Hematopoietic multipotent progenitor cell treated with erythropoietin and hydrocortisone succinate and interleukin-3 and kit ligand, for 15 days (in vitro differentiated cells): Measurements from ENCODE around the gene CRHR2.
"Not testable (repeated sequence)": the region's sequence is repeated elsewhere in the genome, so short reads cannot be mapped to it uniquely, and the experiment has no call there.

Source experiments
- DNase-seq: peaks from one replicate; pipeline ENCODE4 v3.0.0-alpha.2; 2015; ENCODE audit warnings: low spot score

The CRHR2 gene

DNA sequence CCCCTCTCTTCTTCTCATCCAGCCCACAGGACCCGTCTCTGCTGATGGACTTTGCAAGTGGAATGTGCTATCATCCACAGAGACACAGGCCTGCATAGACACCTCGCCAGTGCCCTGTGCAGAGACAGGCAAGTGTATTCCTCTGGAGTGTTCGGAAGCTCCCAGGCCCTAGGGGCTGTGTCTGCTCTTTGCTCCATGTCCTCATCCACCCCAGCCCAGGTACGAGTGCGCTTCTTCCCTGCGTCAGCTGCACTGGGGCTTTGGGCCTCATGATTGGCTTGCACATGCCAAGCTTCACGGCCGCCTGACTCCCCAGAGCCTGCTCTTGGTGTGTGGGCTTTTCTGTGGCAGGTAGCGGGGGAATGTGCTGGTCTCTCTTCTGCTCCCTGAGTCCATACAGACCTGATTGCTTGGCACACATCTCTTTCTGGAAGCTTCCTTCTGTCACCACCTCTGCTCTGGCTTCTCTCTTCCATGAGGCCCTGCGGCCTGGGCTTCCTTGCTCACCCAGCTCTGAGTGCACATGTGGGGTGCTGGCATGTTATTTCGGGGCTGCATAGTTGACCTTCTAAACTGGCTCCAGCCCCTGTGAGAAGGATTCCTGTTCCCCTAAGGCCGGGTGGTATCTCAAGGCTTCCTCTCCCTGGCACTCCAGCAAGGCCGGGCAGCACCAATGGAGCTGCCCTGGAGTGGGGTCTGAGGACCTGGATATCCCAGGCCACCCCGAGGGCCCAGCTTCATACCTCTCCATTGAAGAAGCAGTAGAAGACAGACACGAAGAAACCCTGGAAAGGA, 27.8 kb downstream of the CRHR2 start:
- DNase-seq = no peak

DNA sequence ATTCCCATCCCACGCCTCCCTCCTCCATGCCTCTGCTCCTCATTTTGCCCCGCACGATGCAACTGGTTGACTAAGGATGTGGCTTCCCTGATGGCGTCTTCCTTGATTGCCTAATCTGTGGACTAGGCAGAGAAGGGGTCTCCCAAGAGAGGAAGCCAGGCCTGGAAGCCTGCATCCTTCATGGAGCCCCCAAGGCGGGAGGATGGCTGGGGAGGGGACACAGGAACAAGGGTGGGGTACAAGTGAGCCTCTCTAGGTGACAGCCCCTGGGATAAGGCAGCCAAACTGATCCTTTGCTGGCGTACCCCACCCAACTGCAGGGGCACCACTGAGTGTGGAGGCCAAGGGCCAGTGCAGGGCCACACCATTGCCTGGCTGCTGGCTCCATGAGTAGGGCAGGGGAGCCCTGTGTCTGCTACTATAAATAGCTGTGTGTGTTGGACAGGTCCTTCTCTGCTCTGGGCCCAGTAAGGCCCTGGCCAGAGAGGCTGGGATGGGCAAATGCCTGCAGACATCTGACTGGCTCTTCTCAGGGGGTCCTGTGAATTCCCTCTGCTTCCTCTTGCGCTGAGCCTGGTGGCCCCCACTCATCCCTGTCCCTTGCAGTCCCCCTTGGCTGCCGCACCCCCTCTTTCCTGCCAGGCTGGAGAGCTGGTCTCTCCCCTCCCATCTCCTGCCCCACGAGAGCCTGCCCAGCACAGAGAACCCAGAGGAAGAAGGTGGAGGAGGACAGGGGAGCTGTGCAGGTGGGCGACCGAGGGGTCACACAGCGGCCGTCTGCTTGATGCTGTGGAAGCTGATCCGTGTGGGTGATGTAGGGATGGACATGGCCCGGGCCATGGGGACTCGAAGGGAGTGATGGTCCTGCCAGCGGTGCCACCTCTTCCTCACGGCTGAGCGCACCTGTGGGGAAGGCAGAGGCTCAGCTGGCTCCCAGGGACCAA, 29.3 kb downstream of the CRHR2 start:
- no peak for DNase-seq

DNA sequence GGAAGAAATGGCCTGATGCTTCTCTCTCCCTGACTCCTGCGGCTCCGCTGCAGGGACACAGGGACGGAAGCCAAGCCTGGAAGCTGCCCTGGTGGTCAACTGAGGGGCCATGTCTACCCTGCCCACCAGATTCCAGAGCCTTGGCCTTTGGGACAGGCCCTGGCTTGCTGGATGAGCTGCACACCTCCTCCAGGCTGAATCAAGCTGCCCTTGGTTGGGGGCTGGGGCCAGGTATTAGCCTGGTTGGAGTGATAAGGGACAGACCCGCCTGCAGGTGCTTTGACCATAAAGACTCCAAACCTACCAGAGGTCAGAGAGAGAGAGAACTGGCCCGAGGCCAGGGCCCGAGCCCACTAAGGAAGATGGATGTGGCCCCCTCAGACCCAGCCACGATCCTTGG, 30.1 kb downstream of the CRHR2 start:
- no peak for DNase-seq

DNA sequence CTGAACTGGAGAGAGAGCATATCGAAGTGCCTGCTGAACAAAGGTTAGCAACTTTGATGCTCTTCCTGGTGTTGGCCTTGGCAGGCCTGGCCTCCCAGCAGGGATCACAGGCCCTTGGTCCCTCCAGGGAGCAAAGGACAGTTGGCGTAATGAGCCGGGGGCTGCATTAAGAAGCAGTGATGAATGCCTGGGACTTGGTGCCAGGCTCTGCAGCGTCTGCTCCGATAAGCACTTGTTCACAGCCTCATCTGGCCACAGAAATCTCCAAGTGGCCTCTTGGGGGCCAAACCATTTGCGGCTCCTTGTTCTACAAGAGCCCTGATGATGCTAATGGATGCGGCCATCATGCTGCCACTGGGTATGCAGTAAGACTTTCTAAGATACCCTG, 31.8 kb downstream of the CRHR2 start:
- no peak for DNase-seq

DNA sequence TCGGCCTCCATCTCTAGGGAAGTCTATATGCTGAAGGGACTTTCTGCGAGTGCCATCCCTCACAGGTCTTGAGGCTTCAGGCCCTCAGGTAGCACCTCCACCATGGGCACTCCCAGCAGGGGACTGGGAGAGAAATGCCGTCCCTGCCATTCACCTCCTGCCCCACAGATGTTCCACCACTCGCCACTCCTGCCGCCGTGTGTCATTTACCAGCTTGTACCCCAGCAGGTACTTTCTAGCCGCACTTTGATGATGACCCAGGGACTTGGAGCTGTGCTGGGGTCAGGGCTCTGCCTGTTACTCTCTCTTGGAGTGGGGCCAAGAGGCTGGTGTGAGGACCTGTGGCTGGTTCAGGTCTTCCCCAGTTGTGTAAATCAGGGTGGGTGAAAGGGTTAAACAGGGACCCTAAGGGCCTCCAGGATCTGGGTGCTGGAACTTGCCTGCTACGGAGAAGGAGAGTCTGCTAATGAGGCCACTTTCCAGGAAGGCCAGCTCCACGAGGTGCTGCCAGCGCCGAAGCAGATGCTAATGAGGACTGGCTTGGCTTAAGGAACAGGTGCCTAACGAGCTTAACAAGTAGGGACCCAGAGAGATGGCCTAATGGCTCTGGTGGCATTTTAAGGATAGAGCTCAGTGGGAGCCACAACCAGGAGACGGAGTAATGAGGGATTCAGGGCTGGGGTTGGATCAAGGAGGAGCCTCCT, 32.4 kb downstream of the CRHR2 start:
- DNase-seq = no peak

DNA sequence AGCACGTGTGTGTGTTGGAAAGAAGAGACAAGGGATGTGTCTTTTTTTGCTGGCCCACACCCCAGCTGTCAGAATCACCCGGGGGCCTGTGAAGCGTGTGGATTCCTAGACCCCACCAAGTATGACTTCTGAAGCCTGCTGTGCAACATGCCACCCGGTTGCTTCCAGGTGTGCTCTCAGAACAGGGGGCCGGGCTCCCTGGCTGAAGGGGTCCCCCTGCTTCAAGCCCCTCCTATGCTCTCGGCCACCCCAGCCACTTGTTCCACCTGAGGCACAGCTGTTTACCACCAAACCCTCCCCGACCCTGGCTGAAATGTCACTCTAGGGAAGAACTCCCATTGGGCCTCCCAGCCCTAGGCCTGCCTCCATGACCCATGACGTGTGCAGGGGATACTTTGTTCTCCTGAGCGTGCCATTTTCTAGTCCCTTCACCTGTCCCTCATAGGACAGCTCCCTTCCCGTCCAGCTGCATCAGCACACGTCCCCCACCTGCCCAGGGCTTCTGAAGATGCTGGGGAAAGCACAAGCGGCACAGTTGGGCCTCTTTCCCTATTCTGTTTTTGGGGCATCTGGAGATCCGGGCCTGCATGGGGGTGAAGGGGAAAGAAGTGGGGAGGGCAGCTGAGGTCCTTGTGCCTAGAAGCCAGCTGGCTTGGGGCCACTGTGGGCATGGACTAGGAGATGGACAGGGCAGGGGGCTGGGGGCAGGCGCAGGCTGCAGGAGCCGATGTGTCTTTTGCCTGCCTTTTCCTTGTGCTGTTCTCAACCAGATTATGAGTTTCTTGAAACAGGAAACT, 33.3 kb downstream of the CRHR2 start:
- no peak for DNase-seq

DNA sequence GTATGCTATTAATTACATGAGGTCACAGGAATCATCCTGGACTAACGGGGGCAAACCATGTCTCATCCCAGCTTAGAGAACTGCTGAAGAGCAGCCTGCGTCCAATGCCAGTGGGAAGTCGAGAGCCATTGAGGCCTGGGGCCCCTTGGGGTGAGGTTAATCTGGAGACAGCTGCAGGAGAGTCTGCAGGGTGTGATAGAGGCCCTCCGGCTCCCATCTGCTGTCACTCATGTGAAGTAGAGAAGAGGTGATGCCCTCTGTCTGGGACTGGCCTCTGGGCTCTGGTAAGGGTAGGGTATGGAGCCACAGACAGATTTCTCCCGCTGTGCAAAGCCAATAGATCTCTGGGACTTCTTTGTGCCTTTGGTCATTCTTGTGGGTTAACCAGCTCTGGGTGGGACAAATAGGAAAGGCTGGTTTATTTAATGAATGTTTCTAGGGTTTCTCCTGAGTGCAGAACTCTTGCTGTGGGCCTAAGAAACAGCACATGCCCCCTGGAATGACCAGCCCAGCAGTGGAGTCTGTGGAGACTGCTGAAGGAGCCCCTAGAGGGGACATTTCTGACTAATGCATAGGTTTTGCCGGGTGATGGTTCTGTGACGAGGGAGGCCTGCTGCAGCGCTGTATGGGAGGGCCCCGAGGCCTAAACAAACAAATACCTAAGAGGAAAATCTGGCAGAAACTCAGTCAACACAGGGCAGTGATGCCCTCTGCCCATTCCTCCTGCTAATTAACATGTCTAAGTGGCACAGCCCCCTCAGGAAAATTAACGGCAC, 34.5 kb downstream of the CRHR2 start:
- DNase-seq = no peak

DNA sequence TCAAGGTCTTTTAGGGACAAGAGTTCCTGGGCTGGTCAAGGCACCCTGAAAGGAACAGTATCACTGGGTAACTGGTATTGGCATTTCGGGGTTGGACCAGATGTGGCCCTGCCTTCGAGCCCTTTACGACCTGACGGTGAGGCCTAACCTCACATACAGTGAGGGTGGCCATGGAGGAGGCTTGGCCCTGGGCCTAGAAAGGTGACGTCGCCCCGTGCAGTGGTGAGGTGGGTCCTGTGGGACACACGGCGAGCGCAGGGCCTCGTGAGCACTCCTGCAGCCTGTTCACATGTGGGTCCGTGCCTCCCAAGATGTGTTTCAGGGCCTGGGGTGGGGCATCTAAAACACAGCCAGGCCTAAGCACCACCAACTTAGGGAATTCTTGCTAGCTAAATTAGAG, 36.1 kb downstream of the CRHR2 start:
- DNase-seq = no peak

DNA sequence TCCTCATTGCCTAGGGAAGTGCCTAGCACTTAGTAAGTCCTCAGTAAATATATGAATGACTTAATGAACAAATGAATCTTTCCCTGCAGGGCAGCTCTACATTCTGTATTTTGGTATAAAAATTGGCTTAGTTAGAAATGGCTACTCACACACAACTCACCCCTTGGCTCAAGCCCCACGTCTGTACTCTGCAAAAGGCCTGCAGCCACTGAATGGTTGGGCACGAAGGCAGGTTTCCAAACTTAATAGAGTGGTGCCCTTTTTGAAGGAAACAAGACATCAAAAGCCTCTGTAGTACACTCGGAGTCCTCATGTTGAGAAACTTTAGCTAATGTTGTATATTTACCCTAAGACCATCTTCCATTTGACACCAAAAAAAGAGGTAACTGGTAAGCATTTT, 36.6 kb downstream of the CRHR2 start:
- DNase-seq = no peak

DNA sequence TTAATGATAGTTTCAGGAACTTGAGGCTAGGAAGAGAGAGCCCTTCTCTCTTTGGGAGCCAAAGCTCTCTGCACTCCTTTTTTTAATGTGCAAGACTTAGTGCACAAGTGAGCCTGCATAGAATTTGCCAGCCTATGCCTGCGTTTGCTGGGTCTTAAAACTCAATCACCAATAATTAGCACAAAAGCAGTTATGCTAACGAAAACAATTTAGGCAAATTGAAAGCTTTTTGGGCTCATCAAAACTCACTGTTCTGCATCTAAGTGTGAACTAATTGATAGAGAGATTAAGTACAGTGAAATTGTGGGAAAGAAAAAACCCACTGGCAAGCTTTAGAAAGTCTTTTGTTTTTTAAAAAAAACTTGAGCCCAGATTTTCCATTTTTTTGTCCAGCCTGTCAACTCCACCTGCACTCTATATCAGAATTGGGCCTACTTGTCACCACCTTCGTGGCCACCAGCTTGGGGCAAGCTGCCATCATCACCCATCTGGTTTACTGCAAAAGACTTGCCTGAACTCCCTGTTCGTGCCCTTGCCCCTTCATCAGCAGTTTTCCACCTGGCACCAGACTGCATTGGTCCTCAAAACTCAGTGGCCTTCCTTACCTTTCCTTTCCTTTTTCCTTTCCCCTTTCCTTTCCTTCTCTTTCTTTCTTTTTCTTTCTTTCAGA, 37.8 kb downstream of the CRHR2 start:
- no peak for DNase-seq

DNA sequence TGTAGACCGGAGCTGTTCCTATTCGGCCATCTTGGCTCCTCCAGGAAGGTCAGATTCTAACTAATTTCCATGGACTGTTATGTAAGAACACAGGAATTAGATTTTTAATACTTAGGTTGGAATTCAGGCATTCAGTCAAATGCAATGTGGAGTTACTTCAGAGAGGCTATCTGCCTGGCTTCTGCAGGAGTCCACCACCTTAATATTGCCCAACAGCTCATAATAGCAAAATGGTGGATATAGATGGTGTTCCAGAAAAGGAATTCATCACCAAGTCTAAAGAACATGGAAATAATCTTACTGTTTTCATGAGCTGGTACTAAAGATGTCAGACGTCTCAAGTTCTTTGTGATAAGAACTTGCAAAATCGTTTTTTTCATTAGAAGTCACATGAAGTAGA, 39.5 kb downstream of the CRHR2 start:
- no peak for DNase-seq

DNA sequence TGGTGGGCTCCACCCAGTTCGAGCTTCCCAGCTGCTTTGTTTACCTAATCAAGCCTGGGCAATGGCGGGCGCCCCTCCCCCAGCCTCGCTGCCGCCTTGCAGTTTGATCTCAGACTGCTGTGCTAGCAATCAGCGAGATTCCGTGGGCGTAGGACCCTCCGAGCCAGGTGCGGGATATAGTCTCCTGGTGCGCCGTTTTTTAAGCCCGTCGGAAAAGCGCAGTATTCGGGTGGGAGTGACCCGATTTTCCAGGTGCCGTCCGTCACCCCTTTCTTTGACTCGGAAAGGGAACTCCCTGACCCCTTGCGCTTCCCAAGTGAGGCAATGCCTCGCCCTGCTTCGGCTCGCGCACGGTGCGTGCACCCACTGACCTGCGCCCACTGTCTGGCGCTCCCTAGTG, 39.9 kb downstream of the CRHR2 start:
- not testable (repeated sequence) for DNase-seq

DNA sequence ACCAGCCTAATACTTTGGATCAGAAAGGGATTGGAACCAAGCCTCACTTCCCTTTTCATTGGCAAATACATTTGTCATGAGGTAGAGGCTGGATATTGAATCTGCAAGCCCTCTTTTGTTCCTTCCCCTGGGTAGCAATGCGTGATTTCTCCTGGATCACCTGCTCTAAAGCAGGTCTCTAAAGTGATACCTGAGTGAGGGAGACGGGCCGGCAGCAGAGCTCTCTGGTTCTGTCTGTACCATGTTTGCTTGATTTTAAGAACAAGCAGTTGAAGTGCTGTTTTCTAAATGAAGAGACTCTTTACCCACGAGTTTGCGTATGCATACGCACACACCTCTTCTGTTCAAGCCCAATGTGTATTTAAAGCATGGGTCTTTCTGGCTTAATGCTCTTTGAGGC, 46.5 kb downstream of the CRHR2 start:
- DNase-seq = no peak

DNA sequence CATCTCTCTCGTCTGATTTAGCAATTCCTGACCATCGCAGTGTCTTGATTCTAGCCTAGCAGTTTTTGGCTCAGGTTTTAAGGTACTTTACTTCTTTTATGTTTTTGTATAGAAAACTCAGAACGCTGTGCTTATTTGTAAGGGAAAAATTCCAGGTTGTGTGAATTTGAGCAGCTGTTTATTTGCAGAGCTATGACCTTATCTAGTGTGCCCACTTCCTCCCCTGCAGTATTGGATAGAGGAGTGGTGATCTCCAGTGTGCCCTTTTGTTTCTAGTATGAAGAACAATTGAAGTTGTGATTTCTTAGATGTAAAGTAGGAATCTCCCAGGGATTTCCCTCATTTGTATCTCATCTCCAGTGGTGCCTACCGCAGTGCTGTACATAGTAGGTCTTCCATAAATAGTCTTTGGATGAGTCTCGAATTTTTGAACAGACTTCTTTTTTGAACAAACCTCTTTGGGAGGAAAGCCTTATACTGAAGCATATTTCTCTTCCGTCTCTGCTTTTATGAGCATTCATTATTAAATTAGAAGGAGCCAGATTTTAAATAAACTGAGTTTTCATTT, 47.5 kb downstream of the CRHR2 start:
- DNase-seq = no peak

DNA sequence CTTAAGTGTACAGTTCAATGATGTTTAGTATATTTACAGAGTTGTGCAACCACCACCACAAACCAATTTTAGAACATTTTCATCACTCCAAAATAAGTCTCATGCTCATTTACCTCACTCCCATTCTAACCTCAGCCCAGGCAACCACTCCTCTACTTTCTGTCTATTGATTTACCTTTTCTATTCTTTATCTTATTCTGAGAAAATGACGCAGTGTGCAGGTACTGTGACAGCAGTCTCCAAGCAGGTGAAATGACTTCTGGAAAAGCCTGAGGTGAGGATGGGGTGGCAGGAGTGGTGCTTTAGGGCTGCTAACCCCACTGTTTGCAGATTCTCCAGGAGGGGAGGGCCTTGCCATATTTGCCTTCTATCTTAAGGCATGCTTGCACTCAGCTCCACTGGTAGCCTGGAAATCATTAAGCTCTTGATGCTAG, 48.0 kb downstream of the CRHR2 start:
- no peak for DNase-seq

DNA sequence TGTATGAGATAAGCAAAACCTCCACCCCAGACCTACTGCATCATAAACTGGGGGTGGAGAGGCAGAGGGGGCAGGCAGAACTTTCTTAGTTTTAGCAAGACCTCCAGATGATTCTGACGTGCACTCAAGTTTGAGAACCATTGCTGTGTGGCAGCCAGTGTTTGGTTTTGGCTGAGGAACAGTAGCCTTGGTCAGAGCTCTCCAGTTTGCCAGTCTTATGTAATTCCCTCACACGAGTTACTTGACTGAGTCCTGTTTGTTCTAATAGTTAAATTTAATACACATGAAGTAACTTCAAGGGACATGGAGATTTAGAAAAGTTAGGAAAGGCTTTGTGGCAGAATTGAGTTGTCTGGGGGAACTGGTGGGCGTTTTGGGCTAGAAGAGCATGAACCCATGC, 49.0 kb downstream of the CRHR2 start:
- DNase-seq = no peak

DNA sequence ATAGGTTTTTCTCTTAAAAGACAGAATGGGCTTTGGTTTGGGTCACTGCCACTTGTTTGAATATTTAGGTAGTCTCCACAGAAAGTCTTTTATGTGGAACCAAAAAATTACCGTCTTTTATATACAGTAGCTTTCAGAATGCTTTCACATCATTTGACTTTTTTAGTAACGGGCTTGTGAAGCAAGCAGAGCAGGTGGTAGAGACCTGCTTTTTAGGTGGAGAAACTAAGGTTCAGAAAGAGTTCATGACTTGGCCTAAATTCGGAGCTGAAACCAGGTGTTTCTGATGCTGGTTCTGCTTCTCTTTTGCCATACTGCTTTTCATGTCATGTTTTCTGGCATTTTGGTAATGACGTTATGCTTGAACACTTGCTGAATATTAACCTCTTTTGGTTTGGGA, 51.3 kb downstream of the CRHR2 start:
- DNase-seq = no peak

DNA sequence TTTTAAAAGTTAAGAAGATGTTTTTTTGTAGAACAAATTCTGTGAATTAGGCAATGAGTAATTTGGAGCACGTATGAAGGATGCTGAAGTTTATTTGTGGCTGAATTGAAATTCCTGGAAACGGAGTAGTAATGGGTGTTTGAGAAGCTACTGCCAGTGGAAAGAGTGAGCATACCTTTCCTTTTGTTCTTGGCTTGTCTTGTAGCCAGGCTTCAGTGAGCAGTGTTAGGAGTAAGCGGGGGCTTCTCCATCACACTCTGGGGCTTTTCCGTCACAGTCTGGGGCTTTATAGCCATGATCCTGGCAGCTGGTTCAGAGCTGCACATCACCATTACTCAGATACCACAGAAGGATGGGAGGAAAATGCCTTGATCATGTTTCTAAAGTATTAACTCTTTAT, 55.2 kb downstream of the CRHR2 start:
- no peak for DNase-seq

DNA sequence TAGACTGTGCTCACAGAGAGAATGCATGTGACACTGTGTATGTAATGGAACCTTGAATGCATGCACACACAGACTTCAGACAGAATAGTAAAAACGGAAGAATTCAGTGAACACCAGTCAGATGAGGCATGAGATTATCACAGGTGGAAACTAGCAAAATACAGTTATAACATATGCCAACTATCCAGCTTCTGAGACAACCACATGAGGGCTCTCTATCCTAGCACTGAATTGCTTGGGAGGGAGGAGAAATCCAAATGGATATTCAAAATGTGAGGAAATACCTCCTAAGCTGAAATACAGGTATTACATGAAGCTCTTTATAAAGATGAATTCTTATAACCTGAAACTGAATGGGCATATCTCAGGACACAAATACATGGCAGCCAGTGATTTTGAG, 57.0 kb downstream of the CRHR2 start:
- DNase-seq = no peak

DNA sequence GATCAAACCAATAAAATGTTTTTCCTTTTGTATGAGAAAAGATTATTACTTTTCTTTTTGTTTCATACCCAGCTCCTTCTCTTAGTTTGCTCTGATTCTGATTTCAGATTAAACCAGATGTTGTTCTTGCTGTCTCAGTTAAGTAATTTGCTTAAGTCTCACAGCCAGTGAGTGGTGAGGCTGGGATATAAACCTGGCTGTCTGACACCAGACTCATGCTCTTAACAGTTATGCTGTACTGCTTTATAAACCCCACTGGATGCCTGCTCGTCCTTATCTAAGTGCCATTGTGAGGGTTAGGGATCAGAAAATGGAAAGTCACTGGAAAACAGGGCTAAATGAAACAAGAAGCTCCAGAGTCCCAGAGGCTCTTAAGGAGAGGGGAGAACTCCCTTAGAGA, 63.3 kb downstream of the CRHR2 start:
- DNase-seq = no peak
